Mesothelial cell of epicardium (in vitro differentiated cells): ENCODE data around the gene RCAN2. TPM values are rescaled to one million over a fixed set of nuclear protein-coding genes. Genes with fewer than 3 reads are reported as not detected.

Source experiments
- DNase-seq, 2 experiments: peaks; one replicate each; pipeline ENCODE4 v3.0.0; 2021; ENCODE audit warnings: low spot score in 2 of 2; ENCODE audit not compliant: unreplicated experiment in 2 of 2
- H3K27ac Mint-ChIP-seq: 2 replicates; pipeline ENCODE4 v1.8.0; 2021; ENCODE audit warnings: mixed read lengths
- H3K27me3 Mint-ChIP-seq: 2 replicates; pipeline ENCODE4 v1.8.0; 2021; ENCODE audit warnings: low read depth, mixed read lengths
- H3K36me3 Mint-ChIP-seq: 2 replicates; pipeline ENCODE4 v1.8.0; 2021; ENCODE audit warnings: mixed read lengths
- H3K4me1 Mint-ChIP-seq: 2 replicates; pipeline ENCODE4 v1.8.0; 2021; ENCODE audit warnings: mixed read lengths
- H3K4me3 Mint-ChIP-seq: 2 replicates; pipeline ENCODE4 v1.8.0; 2021; ENCODE audit warnings: mild to moderate bottlenecking, moderate library complexity, mixed read lengths
- H3K9me3 Mint-ChIP-seq: 2 replicates; pipeline ENCODE4 v1.8.0; 2021; ENCODE audit warnings: mixed read lengths
- CTCF ChIP-seq: fragments of 200-600 bp; sonication (generic); IDR thresholded peaks from one replicate; pipeline ENCODE4 v1.5.0; 2021; ENCODE audit warnings: antibody characterized with exemption; ENCODE audit not compliant: unreplicated experiment
- total RNA-seq: library from RNA; stranded (reverse); gene quantifications from 3 replicates; pipeline ENCODE4 v1.2.1, GENCODE V29; 2021

RCAN2 gene
- total RNA-seq, 1 donor from 2014 or later = 4.0 TPM

- Mint-ChIP-seq H3K27ac (no peak overlapping the region), H3K27me3 (no peaks in the 10 kb centered on the region), H3K36me3 (no peaks in the 10 kb centered on the region), H3K4me3 (no peak overlapping the region), H3K4me1 (peaks cover 7% of the 10 kb centered on the region), H3K9me3 (peaks cover 8% of the 10 kb centered on the region)
- peak; percentile 56 for TF ChIP-seq CTCF
- no peak for DNase-seq
Observed at GRCh38 chr6:46221222-46221793, 269.9 kb downstream of the RCAN2 start.

- Mint-ChIP-seq H3K27ac (no peak overlapping the region), H3K27me3 (no peaks in the 10 kb centered on the region)
Observed at GRCh38 chr6:46220352-46221221, 270.7 kb downstream of the RCAN2 start.

DNA sequence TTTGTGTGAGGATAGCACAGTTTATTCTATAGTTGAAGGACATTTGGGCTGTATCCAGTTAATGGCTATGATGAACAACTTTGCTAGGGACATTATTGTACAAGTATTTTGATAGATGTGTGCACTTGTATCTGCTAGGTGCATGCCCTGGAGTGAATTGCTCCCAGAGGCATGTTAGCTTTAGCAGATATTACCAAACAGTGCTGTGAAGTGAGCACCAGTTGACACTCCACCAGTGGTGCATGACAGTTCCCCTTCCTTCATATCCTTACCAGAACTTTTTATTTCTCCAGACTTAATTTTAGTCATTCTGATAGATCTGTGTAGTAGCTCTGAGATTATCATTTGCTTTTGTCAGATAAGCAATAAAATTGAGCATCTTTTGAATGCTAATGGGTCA is 271.6 kb downstream of the RCAN2 start:
- TF ChIP-seq CTCF = no peak
- Mint-ChIP-seq H3K4me3 (no peak overlapping the region), H3K4me1 (peaks cover 7% of the 10 kb centered on the region), H3K36me3 (no peaks in the 10 kb centered on the region), H3K27ac (no peak overlapping the region), H3K9me3 (no peaks in the 10 kb centered on the region), H3K27me3 (no peaks in the 10 kb centered on the region)
- no peak for DNase-seq

More at GRCh38 chr6:46220352-46221221, 270.7 kb downstream of the RCAN2 start:
- no peaks in the 10 kb centered on the region for H3K36me3 Mint-ChIP-seq
- no peak for DNase-seq
- H3K4me1 Mint-ChIP-seq = peaks cover 7% of the 10 kb centered on the region
- TF ChIP-seq CTCF = no peak
- H3K9me3 Mint-ChIP-seq = peaks cover 1% of the 10 kb centered on the region
- no peak overlapping the region for H3K4me3 Mint-ChIP-seq

DNA sequence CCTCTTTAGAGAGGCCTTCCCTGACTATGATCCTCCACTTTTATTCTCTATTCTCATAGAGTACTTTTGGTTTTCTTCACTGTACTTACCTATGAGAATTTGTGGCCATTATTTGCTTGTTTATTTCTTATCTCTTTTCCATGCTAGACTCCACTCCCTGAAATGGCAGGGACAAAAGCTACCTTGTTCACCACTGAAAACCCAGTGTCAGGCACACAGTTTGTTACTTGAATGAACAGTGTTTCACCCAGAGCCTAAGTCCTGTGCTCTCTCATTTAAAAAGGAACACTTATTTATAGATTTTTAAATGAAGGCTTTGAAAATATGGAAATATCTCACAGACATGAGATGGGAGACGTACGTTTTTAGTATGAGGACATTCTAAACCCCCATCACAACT is 272.8 kb downstream of the RCAN2 start:
- H3K27me3 Mint-ChIP-seq = no peaks in the 10 kb centered on the region
- H3K27ac Mint-ChIP-seq = no peak overlapping the region
- TF ChIP-seq CTCF = no peak
- no peaks in the 10 kb centered on the region for H3K36me3 Mint-ChIP-seq
- peaks cover 7% of the 10 kb centered on the region for H3K4me1 Mint-ChIP-seq
- DNase-seq = no peak
- no peak overlapping the region for H3K4me3 Mint-ChIP-seq
- H3K9me3 Mint-ChIP-seq = no peaks in the 10 kb centered on the region

GRCh38 chr6:46217671-46218131 is 273.5 kb downstream of the RCAN2 start:
- H3K27me3 Mint-ChIP-seq = no peaks in the 10 kb centered on the region
- no peaks in the 10 kb centered on the region for H3K9me3 Mint-ChIP-seq
- H3K4me3 Mint-ChIP-seq = no peak overlapping the region
- peaks cover 3% of the 10 kb centered on the region for H3K4me1 Mint-ChIP-seq
- H3K27ac Mint-ChIP-seq = no peak overlapping the region
- no peak for DNase-seq
- no peak for TF ChIP-seq CTCF
- no peaks in the 10 kb centered on the region for H3K36me3 Mint-ChIP-seq
